Measurements from ENCODE around the gene TRAF7.

The TRAF7 gene

DNA sequence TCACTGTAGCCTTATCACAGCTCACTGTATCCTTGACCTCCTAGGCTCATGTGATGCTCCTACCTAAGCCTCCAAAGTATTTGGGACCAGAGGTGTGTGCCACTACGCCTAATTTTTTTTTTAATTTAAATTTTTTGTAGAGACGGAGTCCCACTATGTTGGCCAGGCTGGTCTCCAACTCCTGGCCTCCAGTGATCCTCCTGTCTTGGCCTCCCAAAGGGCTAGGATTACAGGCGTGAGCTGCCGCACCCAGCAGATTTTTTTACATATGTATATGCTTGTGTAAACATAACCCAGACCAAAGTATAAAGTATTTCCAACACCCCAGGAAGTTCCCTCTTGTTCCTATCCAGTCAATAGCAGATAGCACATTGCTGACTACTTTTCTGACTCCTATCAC, 60.7 kb downstream of the TRAF7 start:
- DNase-seq (ENCODE audit: low spot score) = no peak

- DNase-seq (ENCODE audit: low spot score) = peak; percentile 98
Measured at GRCh38 chr16:2223221-2223941, 67.8 kb downstream of the TRAF7 start, which contains the start of gene E4F1. Gene E4F1, plus strand, starts transcription at chr16:2223591. Its CDS starts 23 bp downstream, at chr16:2223614.

DNA sequence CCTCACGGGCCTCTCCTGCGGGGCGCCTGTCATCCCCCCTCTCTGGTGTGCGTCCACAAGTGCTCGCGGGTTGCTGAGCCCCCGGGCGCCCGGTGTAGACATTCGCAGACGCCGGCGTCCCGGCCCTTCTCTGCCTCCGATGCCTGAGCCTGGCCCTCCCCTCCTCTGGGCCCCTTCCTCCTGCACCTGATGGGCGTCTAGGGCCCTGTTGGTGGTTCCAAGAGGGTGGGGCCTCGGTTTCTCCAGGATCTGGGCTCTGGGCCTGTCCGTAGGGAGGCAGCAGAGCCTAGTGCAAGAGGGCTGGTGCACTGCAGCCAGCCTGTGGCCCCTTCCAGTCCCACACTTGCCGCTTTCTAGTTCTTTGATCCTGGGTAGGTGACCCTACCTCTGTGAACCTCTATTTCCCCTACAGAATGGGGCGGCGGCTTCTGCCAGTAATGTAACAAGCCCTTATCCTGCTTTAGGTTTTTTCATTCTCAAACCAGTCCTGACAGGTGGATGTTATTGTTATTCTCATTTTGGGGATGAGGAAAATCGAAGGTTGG, 68.4 kb downstream of the TRAF7 start:
- peak; percentile 73 for DNase-seq (ENCODE audit: low spot score)

GRCh38 chr16:2226245-2226793, 70.7 kb downstream of the TRAF7 start:
- DNase-seq (ENCODE audit: low spot score) = no peak

GRCh38 chr16:2226918-2227317, 71.3 kb downstream of the TRAF7 start:
- DNase-seq (ENCODE audit: low spot score) = no peak
